Measurements from ENCODE around the gene SMURF1. TPM values are rescaled to one million over a fixed set of nuclear protein-coding genes. Genes with fewer than 3 reads are reported as not detected.
A peak's percentile ranks its signal among the peaks of the same experiment; 100 is the strongest.

SMURF1 gene
- total RNA-seq, 4 donors from 2014 or later, result 19.1 to 27.4 (median 23.9) TPM

GRCh38 chr7:99118077-99118476 lies 25.8 kb downstream of the SMURF1 start:
- intact Hi-C loops (cut with DNase I), result no loop called here
- H3K9me3 ChIP-seq, result no peaks in the 10 kb centered on the region
- H3K27me3 ChIP-seq, result no peaks in the 10 kb centered on the region
- H3K4me1 ChIP-seq, result peaks cover 31 to 52% (median 46%) of the 10 kb centered on the region in 4 donors
- no peak for DNase-seq (ENCODE audit: extremely low spot score)
- peak overlapping the region in 1 of 4 donors; percentile 66 for H3K27ac ChIP-seq (replicated peaks in 1 of 4)
- no peak for TF ChIP-seq CTCF (IDR thresholded peaks at IDR 0.05)
- TF ChIP-seq POLR2AphosphoS5 (IDR thresholded peaks at IDR 0.05), result no peak
- TF ChIP-seq POLR2A (IDR thresholded peaks at IDR 0.05; ENCODE audit: low read depth), result no peak
- TF ChIP-seq EP300 (IDR thresholded peaks at IDR 0.05), result no peak
- H3K36me3 ChIP-seq, result no peaks in the 10 kb centered on the region
- 91% methylated on average over 2 of the region's 2 CpGs for WGBS
- H3K4me3 ChIP-seq, result no peak overlapping the region

GRCh38 chr7:99116144-99116543 lies 27.8 kb downstream of the SMURF1 start:
- Histone ChIP-seq H3K4me3 (no peak overlapping the region), H3K36me3 (no peaks in the 10 kb centered on the region), H3K9me3 (no peaks in the 10 kb centered on the region), H3K27me3 (no peaks in the 10 kb centered on the region), H3K27ac (replicated peaks in 1 of 4) (no peak overlapping the region), H3K4me1 (peaks cover 32 to 44% (median 40%) of the 10 kb centered on the region in 4 donors)
- no peak for TF ChIP-seq CTCF (IDR thresholded peaks at IDR 0.05)
- intact Hi-C loops (cut with DNase I), result no loop called here
- WGBS, result 97% methylated on average over 1 of the region's 1 CpG
- no peak for DNase-seq (ENCODE audit: extremely low spot score)

GRCh38 chr7:99115379-99115778 lies 28.5 kb downstream of the SMURF1 start:
- Histone ChIP-seq H3K27ac (replicated peaks in 1 of 4) (no peak overlapping the region), H3K36me3 (no peaks in the 10 kb centered on the region), H3K27me3 (no peaks in the 10 kb centered on the region), H3K4me1 (peaks cover 29 to 41% (median 37%) of the 10 kb centered on the region in 4 donors), H3K4me3 (no peak overlapping the region), H3K9me3 (no peaks in the 10 kb centered on the region)
- intact Hi-C loops (cut with DNase I), result no loop called here
- 87% methylated on average over 1 of the region's 1 CpG for WGBS
- TF ChIP-seq EP300 (IDR thresholded peaks at IDR 0.05), result no peak
- no peak for TF ChIP-seq CTCF (IDR thresholded peaks at IDR 0.05)
- TF ChIP-seq POLR2A (IDR thresholded peaks at IDR 0.05; ENCODE audit: low read depth), result no peak
- no peak for TF ChIP-seq POLR2AphosphoS5 (IDR thresholded peaks at IDR 0.05)
- no peak for DNase-seq (ENCODE audit: extremely low spot score)

GRCh38 chr7:99112979-99113378 lies 30.9 kb downstream of the SMURF1 start:
- Histone ChIP-seq H3K4me1 (peaks cover 24 to 42% (median 34%) of the 10 kb centered on the region in 4 donors), H3K9me3 (no peaks in the 10 kb centered on the region), H3K27me3 (no peaks in the 10 kb centered on the region), H3K4me3 (no peak overlapping the region), H3K27ac (replicated peaks in 1 of 4) (no peak overlapping the region), H3K36me3 (no peaks in the 10 kb centered on the region)
- intact Hi-C loops (cut with DNase I), result no loop called here
- no peak for DNase-seq (ENCODE audit: extremely low spot score)
- 96% methylated on average over 1 of the region's 1 CpG for WGBS
- TF ChIP-seq EP300 (IDR thresholded peaks at IDR 0.05), result no peak
- TF ChIP-seq POLR2AphosphoS5 (IDR thresholded peaks at IDR 0.05), result no peak
- no peak for TF ChIP-seq POLR2A (IDR thresholded peaks at IDR 0.05; ENCODE audit: low read depth)
- no peak for TF ChIP-seq CTCF (IDR thresholded peaks at IDR 0.05)

GRCh38 chr7:99112097-99112496 lies 31.8 kb downstream of the SMURF1 start:
- no peak overlapping the region for H3K4me3 ChIP-seq
- intact Hi-C loops (cut with DNase I), result no loop called here
- WGBS, result 79% methylated on average over 2 of the region's 2 CpGs
- H3K9me3 ChIP-seq, result no peaks in the 10 kb centered on the region
- no peak overlapping the region for H3K27ac ChIP-seq (replicated peaks in 1 of 4)
- no peaks in the 10 kb centered on the region for H3K27me3 ChIP-seq
- no peaks in the 10 kb centered on the region for H3K36me3 ChIP-seq
- H3K4me1 ChIP-seq, result peaks cover 24 to 51% (median 37%) of the 10 kb centered on the region in 4 donors
- TF ChIP-seq EP300 (IDR thresholded peaks at IDR 0.05), result no peak
- TF ChIP-seq POLR2A (IDR thresholded peaks at IDR 0.05; ENCODE audit: low read depth), result no peak
- TF ChIP-seq CTCF (IDR thresholded peaks at IDR 0.05), result no peak
- no peak for TF ChIP-seq POLR2AphosphoS5 (IDR thresholded peaks at IDR 0.05)
- DNase-seq (ENCODE audit: extremely low spot score), result no peak

Measured in esophagus muscularis mucosa (tissue), 4 donors.